Ishikawa (cell line): ENCODE measurements around the gene BPIFB1.

Experiments used
- CEBPB ChIP-seq: IDR thresholded peaks from 2 replicates; pipeline ENCODE4 v1.6.1; 2012
- CREB1 ChIP-seq: IDR thresholded peaks from 2 replicates; pipeline ENCODE4 v1.6.1; 2012; ENCODE audit warnings: low read depth
- EGR1 ChIP-seq: IDR thresholded peaks from 2 replicates; pipeline ENCODE4 v1.6.1; 2012
- EP300 ChIP-seq: IDR thresholded peaks from 2 replicates; pipeline ENCODE4 v1.6.1; 2012; ENCODE audit warnings: borderline replicate concordance
- FOXM1 ChIP-seq: IDR thresholded peaks from 2 replicates; pipeline ENCODE4 v1.6.1; 2012; ENCODE audit warnings: low read depth, borderline replicate concordance
- NFIC ChIP-seq: IDR thresholded peaks from 2 replicates; pipeline ENCODE4 v1.6.1; 2012
- RAD21 ChIP-seq: IDR thresholded peaks from 2 replicates; pipeline ENCODE4 v1.6.1; 2012; ENCODE audit warnings: low read depth
- TAF1 ChIP-seq: IDR thresholded peaks from 2 replicates; pipeline ENCODE4 v1.6.1; 2012; ENCODE audit warnings: low read depth, mild to moderate bottlenecking
- TCF12 ChIP-seq: IDR thresholded peaks from 2 replicates; pipeline ENCODE4 v1.6.1; 2012; ENCODE audit warnings: low read depth
- TEAD4 ChIP-seq: IDR thresholded peaks from 2 replicates; pipeline ENCODE4 v1.6.1; 2012
- USF1 ChIP-seq: IDR thresholded peaks from 2 replicates; pipeline ENCODE4 v1.6.1; 2012
- YY1 ChIP-seq: IDR thresholded peaks from 2 replicates; pipeline ENCODE4 v1.6.1; 2012; ENCODE audit warnings: low read depth
- ZBTB7A ChIP-seq: IDR thresholded peaks from 2 replicates; pipeline ENCODE4 v1.6.1; 2012; ENCODE audit warnings: low read depth
- TF ChIP-seq, protein P1 (sequence below): IDR thresholded peaks from 2 replicates; pipeline ENCODE4 v1.6.1; 2012
- TF ChIP-seq, protein P2 (sequence below): IDR thresholded peaks from 2 replicates; pipeline ENCODE4 v1.6.1; 2012; ENCODE audit warnings: low read depth, mild to moderate bottlenecking

BPIFB1 gene

DNA sequence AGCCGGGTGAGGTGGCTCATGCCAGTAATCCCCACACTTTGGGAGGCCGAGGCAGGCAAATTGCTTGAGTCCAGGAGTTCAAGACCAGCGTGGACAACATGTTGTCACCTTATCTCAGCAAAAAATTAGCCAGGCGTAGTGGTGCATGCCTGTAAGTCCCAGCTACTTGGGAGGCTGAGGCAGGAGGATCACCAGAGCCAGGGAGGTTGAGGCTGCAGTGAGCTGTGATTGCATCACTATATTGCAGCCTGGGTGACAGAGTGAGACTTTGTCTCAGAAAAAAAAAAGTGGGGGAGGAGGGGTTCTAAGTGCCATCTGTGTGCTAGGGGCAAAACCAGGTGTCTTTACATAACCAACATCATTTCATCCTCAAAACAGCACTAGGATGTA lies 70.0 kb downstream of the BPIFB1 start:
- TF ChIP-seq EP300 (no peak), NFIC (no peak), ZBTB7A (no peak), CREB1 (no peak), EGR1 (no peak), TEAD4 (no peak), TCF12 (no peak), CEBPB (no peak), RAD21 (no peak), USF1 (no peak), TAF1 (no peak), FOXM1 (no peak), YY1 (no peak)
- TF ChIP-seq, protein P1, sequence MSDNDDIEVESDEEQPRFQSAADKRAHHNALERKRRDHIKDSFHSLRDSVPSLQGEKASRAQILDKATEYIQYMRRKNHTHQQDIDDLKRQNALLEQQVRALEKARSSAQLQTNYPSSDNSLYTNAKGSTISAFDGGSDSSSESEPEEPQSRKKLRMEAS = no peak
- TF ChIP-seq, protein P2, sequence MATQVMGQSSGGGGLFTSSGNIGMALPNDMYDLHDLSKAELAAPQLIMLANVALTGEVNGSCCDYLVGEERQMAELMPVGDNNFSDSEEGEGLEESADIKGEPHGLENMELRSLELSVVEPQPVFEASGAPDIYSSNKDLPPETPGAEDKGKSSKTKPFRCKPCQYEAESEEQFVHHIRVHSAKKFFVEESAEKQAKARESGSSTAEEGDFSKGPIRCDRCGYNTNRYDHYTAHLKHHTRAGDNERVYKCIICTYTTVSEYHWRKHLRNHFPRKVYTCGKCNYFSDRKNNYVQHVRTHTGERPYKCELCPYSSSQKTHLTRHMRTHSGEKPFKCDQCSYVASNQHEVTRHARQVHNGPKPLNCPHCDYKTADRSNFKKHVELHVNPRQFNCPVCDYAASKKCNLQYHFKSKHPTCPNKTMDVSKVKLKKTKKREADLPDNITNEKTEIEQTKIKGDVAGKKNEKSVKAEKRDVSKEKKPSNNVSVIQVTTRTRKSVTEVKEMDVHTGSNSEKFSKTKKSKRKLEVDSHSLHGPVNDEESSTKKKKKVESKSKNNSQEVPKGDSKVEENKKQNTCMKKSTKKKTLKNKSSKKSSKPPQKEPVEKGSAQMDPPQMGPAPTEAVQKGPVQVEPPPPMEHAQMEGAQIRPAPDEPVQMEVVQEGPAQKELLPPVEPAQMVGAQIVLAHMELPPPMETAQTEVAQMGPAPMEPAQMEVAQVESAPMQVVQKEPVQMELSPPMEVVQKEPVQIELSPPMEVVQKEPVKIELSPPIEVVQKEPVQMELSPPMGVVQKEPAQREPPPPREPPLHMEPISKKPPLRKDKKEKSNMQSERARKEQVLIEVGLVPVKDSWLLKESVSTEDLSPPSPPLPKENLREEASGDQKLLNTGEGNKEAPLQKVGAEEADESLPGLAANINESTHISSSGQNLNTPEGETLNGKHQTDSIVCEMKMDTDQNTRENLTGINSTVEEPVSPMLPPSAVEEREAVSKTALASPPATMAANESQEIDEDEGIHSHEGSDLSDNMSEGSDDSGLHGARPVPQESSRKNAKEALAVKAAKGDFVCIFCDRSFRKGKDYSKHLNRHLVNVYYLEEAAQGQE = no peak
